Omental fat pad (tissue), 4 donors: ENCODE results near the gene TPPP. TPM values are rescaled to one million over a fixed set of nuclear protein-coding genes. Genes with fewer than 3 reads are reported as not detected.

Source experiments
- ATAC-seq: fragments of 150-250 bp; one replicate; pipeline ENCODE4 v1.9.1; 2016; ENCODE audit warnings: mild to moderate bottlenecking, moderate library complexity; ENCODE audit not compliant: low FRiP score
- DNase-seq: peaks from one replicate; pipeline ENCODE4 v3.0.0-alpha.2; 2019; ENCODE audit warnings: low spot score
- total RNA-seq, 4 donors: library from RNA; depleted of rRNA; stranded (reverse); fragments of >200 nt; gene quantifications; one replicate each; pipeline ENCODE4 v1.1.0, GENCODE V29; 2016
- TF ChIP-seq, protein P1 (sequence below), 3 donors: fragments of 450-650 bp; IDR thresholded peaks; one replicate each; pipeline ENCODE4 v1.5.1; 2016 to 2017; ENCODE audit warnings: antibody characterized with exemption in 3 of 3, mild to moderate bottlenecking in 3 of 3, moderate library complexity in 2 of 3

The TPPP gene
- total RNA-seq, 4 donors from 2014 or later: 3.9 to 7.8 (median 5.5) TPM

DNA sequence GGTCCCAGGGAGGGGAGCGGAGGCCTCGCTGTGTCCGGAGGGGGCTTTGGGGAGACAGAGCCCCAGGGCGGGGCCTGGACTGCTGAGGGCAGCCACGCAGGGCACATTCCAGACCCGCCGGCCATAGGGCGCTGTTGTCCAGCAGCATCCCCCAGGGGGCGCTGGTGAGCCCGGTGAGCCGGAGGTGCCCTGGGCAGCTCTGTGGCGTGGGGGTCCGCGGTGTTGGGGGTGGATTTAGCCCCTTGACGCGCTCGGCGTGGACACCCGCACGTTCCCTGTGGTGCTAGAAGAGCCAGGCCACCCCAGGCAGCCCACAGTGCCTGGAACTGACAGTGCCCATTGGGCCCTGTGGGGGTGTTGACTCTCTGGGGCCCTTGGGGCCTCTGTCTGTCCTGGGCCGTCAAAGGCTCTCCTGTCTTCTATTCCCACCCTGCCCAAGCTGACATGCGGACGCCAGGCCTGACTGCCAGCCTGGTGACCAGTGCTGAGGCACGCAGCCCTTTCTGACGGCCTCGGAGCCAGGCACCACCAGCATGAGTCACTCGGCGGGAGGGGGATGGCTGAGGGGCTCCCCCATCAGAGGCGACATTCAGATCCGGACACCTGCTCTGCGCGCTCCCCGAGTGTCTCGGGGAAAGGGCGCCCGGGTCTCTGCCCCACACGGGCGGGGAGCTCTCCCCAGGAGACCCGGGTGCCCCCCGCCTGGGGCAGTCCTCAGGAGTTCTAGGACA is 23.9 kb downstream of the TPPP start:
- no peak for DNase-seq
- no peak for ATAC-seq
- TF ChIP-seq, protein P1, sequence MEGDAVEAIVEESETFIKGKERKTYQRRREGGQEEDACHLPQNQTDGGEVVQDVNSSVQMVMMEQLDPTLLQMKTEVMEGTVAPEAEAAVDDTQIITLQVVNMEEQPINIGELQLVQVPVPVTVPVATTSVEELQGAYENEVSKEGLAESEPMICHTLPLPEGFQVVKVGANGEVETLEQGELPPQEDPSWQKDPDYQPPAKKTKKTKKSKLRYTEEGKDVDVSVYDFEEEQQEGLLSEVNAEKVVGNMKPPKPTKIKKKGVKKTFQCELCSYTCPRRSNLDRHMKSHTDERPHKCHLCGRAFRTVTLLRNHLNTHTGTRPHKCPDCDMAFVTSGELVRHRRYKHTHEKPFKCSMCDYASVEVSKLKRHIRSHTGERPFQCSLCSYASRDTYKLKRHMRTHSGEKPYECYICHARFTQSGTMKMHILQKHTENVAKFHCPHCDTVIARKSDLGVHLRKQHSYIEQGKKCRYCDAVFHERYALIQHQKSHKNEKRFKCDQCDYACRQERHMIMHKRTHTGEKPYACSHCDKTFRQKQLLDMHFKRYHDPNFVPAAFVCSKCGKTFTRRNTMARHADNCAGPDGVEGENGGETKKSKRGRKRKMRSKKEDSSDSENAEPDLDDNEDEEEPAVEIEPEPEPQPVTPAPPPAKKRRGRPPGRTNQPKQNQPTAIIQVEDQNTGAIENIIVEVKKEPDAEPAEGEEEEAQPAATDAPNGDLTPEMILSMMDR (IDR thresholded peaks at IDR 0.05): no peak

DNA sequence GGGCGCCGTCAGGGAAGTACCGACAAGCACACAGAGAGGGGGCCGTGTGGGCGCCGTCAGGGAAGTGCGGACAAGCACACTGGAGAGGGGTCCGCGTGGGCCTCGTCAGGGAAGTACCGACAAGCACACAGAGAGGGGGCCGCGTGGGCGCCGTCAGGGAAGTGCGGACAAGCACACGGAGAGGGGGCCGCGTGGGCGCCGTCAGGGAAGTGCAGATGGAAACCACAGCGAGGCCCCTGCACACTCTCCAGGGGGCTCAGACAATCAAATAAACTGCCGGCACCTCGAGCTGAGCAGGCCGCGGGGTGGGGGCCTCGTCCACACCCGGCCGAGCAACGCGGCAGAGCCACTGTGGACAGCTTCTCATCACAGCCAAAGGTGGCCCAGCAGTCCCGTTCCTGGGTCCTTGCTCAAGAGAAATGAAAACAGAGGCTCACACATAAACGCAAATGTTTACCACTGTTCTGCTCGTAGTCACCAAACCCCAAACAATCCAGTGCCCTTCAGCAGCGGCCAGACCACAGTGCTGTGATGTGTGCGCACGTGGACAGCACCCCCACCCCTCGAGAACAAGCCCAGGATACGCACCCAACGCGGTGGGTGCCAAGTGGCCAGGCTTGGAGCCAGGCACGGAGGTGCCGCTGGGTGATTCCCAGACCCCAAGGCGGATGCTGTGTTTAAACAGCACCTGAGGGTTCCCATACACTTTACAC is 24.7 kb downstream of the TPPP start:
- DNase-seq (no peak), ATAC-seq (no peak)
- TF ChIP-seq, protein P1 (IDR thresholded peaks at IDR 0.05): no peak

DNA sequence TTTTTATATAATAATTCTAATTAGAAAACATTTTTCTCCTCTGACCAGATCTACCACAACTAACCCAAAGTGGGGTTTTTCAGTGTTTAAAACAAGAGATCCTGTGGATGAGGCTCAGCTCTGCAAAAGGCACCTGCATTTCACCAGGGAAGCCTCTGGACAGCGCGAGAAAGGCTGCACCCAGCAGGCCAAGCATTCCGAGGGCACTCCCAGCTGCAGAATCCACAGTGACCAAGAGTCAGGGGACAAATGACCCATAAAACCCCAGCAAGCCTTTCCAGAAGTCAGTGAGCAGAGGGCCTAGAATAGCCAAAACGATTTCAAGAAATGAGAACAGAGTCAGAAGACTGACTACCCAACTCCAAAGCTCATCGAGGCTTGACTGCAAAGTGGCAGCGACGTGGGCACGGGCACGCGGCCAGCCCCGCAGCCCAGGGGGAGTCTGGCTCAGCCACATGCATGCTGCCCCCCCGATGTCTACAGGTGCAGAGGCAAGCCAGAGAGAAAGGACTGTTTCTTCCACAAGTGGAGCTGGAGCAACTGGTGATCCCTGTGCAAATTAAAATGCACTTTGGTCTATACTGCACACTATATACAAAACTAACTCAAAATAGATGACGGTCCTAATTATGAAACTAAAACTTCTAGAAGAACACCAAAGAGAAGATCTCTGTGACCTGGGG is 26.2 kb downstream of the TPPP start:
- DNase-seq (no peak), ATAC-seq (no peak)
- TF ChIP-seq, protein P1 (IDR thresholded peaks at IDR 0.05): no peak

DNA sequence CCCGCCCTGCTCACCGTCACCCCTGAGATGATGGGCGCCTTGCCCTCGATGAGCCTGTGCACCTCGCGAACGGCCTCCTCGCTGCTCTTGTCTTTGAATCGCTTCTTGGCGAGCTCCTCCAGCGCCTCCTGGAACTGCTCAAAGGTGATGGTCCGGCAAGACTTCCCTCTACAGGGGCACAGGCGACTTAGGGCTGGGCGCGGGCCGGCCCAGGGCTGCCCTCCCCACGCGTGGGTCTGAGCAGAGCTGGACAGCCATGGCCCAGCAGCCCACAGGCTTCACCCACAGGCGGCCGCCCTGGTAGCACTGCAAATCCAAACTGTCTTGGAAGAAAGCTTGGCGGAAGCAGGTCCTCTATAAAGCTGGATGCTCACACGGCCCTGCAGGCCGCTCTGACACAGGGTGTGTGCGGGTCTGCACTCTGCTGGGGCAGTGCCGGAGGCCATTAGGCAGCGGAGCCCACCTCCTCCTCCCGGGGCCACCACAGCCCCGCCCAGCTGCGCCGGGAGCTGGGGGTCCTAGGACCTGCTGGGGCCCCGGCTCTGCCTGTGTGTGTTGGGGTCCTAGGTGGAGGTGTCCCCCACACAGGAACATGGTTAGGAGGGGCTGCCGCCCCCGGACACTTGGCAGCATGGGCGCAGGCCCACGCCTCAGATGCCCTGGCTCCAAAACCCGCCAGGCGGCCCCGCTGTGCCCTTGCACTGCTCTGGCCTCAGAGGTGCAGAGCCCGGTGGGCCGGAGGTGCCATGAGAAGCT is 27.0 kb downstream of the TPPP start:
- no peak for ATAC-seq
- TF ChIP-seq, protein P1 (IDR thresholded peaks at IDR 0.05): no peak
- no peak for DNase-seq

DNA sequence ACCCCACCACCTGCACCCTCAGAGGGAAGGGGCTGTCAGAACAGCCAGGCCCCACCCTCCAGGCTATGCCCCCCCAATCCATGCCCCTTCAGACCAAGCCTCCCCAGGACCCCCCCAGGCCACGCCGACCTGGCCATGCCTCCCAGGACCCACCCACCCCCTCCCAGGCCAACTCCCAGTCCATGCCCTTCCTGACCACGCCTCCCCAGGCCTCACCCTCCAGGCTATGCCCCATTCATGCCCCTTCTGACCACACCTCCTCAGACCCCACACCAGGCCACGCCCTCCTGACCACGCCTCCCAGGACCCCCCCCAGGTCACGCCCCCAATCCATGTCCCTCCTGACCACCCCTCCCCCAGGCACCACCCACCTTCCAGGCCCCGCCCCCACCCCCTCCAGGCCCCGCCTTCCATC is 27.6 kb downstream of the TPPP start:
- TF ChIP-seq, protein P1 (IDR thresholded peaks at IDR 0.05): no peak
- ATAC-seq (no peak), DNase-seq (no peak)

DNA sequence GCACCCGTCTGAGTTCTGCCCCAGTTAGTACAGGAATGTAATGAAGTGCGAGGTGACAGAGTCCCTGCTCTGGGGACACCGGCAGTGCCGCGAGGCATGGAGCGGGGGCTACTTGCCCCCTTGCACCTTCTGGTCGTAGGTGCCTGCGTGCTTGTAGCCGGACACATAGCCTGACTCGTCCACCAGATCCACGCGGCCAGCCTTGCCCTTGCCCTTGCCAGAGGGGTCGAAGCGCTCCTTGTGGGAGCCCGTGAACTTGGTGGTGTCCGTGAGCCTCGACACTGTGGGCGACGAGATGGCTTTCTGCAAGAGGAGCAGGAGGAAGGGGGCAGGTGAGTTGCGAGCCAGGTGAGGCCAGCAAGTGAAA is 28.2 kb downstream of the TPPP start:
- no peak for DNase-seq
- TF ChIP-seq, protein P1 (IDR thresholded peaks at IDR 0.05): no peak
- no peak for ATAC-seq
